Measurements from ENCODE around the gene LRRC8A.

The LRRC8A gene

DNA sequence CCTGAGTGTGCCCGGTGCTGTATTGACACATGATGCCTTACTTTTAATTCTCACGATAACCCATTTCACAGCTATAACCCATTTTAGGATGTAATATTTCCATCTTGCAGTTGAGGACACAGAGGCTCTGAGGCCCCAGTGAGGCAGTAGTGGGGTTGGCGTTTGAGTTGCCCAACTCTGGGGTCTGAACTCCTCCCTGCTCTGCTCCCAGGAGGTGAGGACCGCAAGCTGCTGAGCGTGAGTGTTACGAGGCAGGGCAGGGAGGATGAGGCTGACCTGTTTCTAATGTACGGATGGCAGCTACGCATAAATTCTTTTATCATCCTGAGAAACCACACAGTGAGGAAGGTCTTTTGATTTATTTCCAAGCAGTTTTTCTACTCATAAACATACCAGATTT, 11.4 kb downstream of the LRRC8A start:
- Histone ChIP-seq H3K9me2 (replicated peaks; ENCODE audit: control insufficient read depth, low read length) (no peaks in the 10 kb centered on the region), H3F3A (ENCODE audit: control insufficient read depth, insufficient read depth) (no peaks in the 10 kb centered on the region), H3K4me3 (ENCODE audit: low read length) (no peak overlapping the region), H3K4me2 (ENCODE audit: low read length) (no peak overlapping the region), H3K79me2 (ENCODE audit: control insufficient read depth, low read length) (peaks cover 15% of the 10 kb centered on the region), H3K27ac (ENCODE audit: low read depth, low read length) (no peak overlapping the region), H3K36me3 (ENCODE audit: control insufficient read depth, low read length) (peaks cover 40% of the 10 kb centered on the region), H3K9me3 (ENCODE audit: control insufficient read depth, insufficient read depth, low read length) (no peaks in the 10 kb centered on the region), H3K4me1 (ENCODE audit: control insufficient read depth, low read length) (no peaks in the 10 kb centered on the region), H4K20me1 (ENCODE audit: control insufficient read depth, insufficient read depth, low read depth, low read length) (no peaks in the 10 kb centered on the region), H3K27me3 (ENCODE audit: control insufficient read depth, low read length) (no peaks in the 10 kb centered on the region)
- no peak for TF ChIP-seq EZH2phosphoT487 (IDR thresholded peaks at IDR 0.05; ENCODE audit: borderline replicate concordance, low read length)
- TF ChIP-seq, protein P1, sequence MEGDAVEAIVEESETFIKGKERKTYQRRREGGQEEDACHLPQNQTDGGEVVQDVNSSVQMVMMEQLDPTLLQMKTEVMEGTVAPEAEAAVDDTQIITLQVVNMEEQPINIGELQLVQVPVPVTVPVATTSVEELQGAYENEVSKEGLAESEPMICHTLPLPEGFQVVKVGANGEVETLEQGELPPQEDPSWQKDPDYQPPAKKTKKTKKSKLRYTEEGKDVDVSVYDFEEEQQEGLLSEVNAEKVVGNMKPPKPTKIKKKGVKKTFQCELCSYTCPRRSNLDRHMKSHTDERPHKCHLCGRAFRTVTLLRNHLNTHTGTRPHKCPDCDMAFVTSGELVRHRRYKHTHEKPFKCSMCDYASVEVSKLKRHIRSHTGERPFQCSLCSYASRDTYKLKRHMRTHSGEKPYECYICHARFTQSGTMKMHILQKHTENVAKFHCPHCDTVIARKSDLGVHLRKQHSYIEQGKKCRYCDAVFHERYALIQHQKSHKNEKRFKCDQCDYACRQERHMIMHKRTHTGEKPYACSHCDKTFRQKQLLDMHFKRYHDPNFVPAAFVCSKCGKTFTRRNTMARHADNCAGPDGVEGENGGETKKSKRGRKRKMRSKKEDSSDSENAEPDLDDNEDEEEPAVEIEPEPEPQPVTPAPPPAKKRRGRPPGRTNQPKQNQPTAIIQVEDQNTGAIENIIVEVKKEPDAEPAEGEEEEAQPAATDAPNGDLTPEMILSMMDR (IDR thresholded peaks at IDR 0.05; ENCODE audit: low read depth, low read length, poor library complexity, severe bottlenecking), result no peak

DNA sequence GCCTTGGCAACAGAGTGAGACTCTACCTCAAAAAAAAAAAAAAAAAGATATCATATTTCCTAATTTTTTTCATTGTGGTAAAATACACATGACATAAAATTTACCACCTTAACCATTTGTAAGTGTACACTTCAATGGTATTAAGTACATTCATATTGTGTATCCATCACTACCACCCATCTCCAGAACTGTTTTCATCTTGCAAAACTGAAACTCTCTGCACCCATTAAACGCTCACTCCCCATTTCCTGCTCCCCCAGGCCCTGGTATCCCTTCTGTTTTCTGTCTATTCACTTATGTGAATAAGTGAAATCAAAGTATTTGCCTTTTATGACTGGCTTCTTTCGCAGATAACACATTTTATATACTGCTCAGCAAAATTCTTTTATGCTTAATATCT, 12.8 kb downstream of the LRRC8A start:
- no peak for TF ChIP-seq EZH2phosphoT487 (IDR thresholded peaks at IDR 0.05; ENCODE audit: borderline replicate concordance, low read length)
- TF ChIP-seq, protein P1 (IDR thresholded peaks at IDR 0.05; ENCODE audit: low read depth, low read length, poor library complexity, severe bottlenecking), result no peak
- no peaks in the 10 kb centered on the region for H3F3A ChIP-seq (ENCODE audit: control insufficient read depth, insufficient read depth)
- no peaks in the 10 kb centered on the region for H3K9me2 ChIP-seq (replicated peaks; ENCODE audit: control insufficient read depth, low read length)
- no peak overlapping the region for H3K27ac ChIP-seq (ENCODE audit: low read depth, low read length)
- H4K20me1 ChIP-seq (ENCODE audit: control insufficient read depth, insufficient read depth, low read depth, low read length), result no peaks in the 10 kb centered on the region
- no peak overlapping the region for H3K4me2 ChIP-seq (ENCODE audit: low read length)
- no peak overlapping the region for H3K4me3 ChIP-seq (ENCODE audit: low read length)
- H3K79me2 ChIP-seq (ENCODE audit: control insufficient read depth, low read length), result peaks cover 7% of the 10 kb centered on the region
- H3K36me3 ChIP-seq (ENCODE audit: control insufficient read depth, low read length), result peaks cover 35% of the 10 kb centered on the region; the same call in 1 of the 2 replicates
- no peaks in the 10 kb centered on the region for H3K4me1 ChIP-seq (ENCODE audit: control insufficient read depth, low read length)
- no peaks in the 10 kb centered on the region for H3K27me3 ChIP-seq (ENCODE audit: control insufficient read depth, low read length)
- H3K9me3 ChIP-seq (ENCODE audit: control insufficient read depth, insufficient read depth, low read length), result no peaks in the 10 kb centered on the region

DNA sequence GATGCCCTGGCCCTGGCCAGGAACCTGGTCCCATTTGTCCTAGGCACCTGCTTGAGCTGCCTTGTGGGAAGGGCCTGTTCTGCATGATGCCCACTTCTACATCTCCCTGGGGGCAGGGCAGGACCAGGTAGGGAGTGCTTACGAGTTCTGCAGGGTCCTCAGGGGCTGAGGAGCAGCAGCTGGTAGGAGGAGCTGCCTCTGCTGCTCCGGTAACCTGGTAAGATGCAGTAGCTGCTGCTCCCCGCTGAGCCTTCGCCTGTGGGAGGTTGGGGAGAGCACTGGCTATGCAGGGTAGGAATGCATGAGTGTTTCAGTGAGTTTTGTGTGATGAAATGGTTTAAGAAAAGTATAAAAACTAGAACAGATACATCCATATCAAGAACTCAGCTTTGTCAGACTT, 13.6 kb downstream of the LRRC8A start:
- Histone ChIP-seq H3K4me2 (ENCODE audit: low read length) (no peak overlapping the region), H3K9me2 (replicated peaks; ENCODE audit: control insufficient read depth, low read length) (no peaks in the 10 kb centered on the region), H3K4me3 (ENCODE audit: low read length) (no peak overlapping the region), H3K27ac (ENCODE audit: low read depth, low read length) (no peak overlapping the region), H3K36me3 (ENCODE audit: control insufficient read depth, low read length) (peaks cover 32% of the 10 kb centered on the region; the same call in 1 of the 2 replicates), H3K9me3 (ENCODE audit: control insufficient read depth, insufficient read depth, low read length) (no peaks in the 10 kb centered on the region), H3K27me3 (ENCODE audit: control insufficient read depth, low read length) (no peaks in the 10 kb centered on the region), H4K20me1 (ENCODE audit: control insufficient read depth, insufficient read depth, low read depth, low read length) (no peaks in the 10 kb centered on the region), H3K79me2 (ENCODE audit: control insufficient read depth, low read length) (peaks cover 5% of the 10 kb centered on the region), H3F3A (ENCODE audit: control insufficient read depth, insufficient read depth) (no peaks in the 10 kb centered on the region), H3K4me1 (ENCODE audit: control insufficient read depth, low read length) (no peaks in the 10 kb centered on the region)
- no peak for TF ChIP-seq EZH2phosphoT487 (IDR thresholded peaks at IDR 0.05; ENCODE audit: borderline replicate concordance, low read length)
- TF ChIP-seq, protein P1 (IDR thresholded peaks at IDR 0.05; ENCODE audit: low read depth, low read length, poor library complexity, severe bottlenecking), result no peak

Measured in DOHH2 (cell line).